ENCODE measurements around the gene MYB.
"Not testable (repeated sequence)": the region's sequence is repeated elsewhere in the genome, so short reads cannot be mapped to it uniquely, and the experiment has no call there.

MYB gene

DNA sequence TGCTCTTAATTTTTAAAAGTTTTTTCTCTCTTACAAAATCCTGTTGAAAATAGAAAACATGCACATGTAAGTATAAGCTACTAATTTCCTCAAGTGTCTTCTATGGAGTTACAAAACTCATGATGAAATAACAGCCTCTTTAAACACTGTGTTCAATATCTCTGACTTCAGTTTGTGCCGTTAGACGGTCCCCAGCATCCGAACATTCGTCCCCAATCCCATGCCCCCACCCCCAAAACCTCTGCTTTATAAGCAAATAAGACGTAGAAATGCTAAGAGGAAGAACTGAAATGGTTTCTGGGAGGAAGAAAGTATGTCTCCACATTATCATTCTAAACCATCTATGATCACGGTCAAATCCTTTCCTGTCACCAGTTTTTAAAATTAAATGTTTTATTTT lies 31.7 kb upstream of the MYB start:
- H3K4me3 ChIP-seq (ENCODE audit: low read depth, low read length): no peak overlapping the region
- CTCF ChIA-PET: interaction anchor here (2.1 to 4.6 kb wide), 2 partner anchors 10 to 275 kb away, joined by 4 to 45 read pairs; no protein-coding TSS in a partner anchor
- DNase-seq (ENCODE audit: low read depth, low spot score): no peak
- TF ChIP-seq, protein P1, sequence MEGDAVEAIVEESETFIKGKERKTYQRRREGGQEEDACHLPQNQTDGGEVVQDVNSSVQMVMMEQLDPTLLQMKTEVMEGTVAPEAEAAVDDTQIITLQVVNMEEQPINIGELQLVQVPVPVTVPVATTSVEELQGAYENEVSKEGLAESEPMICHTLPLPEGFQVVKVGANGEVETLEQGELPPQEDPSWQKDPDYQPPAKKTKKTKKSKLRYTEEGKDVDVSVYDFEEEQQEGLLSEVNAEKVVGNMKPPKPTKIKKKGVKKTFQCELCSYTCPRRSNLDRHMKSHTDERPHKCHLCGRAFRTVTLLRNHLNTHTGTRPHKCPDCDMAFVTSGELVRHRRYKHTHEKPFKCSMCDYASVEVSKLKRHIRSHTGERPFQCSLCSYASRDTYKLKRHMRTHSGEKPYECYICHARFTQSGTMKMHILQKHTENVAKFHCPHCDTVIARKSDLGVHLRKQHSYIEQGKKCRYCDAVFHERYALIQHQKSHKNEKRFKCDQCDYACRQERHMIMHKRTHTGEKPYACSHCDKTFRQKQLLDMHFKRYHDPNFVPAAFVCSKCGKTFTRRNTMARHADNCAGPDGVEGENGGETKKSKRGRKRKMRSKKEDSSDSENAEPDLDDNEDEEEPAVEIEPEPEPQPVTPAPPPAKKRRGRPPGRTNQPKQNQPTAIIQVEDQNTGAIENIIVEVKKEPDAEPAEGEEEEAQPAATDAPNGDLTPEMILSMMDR (IDR thresholded peaks at IDR 0.05; ENCODE audit: insufficient read depth, low read length, missing control alignments): no peak
- POLR2A ChIA-PET: interaction anchor here (0.5 kb wide), 1 partner anchor 10 kb away, joined by 3 read pairs; no protein-coding TSS in a partner anchor

DNA sequence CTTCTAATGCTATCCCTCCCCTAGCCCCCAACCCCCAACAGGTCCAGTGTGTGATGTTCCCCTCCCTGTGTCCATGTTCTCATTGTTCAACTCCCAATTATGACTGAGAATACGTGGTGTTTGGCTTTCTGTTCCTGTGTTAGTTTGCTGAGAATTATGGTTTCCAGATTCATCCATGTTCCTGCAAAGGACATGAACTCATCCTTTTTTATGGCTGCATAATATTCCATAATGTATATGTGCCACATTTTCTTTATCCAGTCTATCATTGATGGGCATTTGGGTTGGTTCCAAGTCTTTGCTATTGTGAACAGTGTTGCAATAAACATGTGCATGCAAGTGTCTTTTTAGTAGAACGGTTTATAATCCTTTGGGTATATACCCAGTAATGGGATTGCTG lies 30.6 kb upstream of the MYB start:
- POLR2A ChIA-PET; H3K4me3 ChIP-seq (ENCODE audit: low read depth, low read length); DNase-seq (ENCODE audit: low read depth, low spot score): not testable (repeated sequence)
- CTCF ChIA-PET: interaction anchor here (1.7 kb wide), 1 partner anchor 273 kb away, joined by 4 read pairs; no protein-coding TSS in a partner anchor

DNA sequence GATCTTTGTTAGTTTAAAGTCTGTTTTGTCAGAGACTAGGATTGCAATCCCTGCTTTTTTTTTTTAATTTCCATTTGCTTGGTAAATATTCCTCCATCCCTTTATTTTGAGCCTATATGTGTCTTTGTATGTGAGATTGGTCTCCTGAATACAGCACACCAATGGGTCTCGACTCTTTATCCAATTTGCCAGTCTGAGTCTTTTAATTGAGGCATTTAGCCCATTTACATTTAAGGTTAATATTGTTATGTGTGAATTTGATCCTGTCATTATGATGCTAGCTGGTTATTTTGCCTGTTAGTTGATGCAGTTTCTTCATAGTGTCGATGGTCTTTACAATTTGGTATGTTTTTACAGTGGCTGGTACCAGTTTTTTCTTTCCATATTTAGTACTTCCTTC lies 27.0 kb upstream of the MYB start:
- POLR2A ChIA-PET; H3K4me3 ChIP-seq (ENCODE audit: low read depth, low read length); DNase-seq (ENCODE audit: low read depth, low spot score): not testable (repeated sequence)
- CTCF ChIA-PET: interaction anchor here (1.0 kb wide), 1 partner anchor 9 kb away, joined by 3 read pairs; no protein-coding TSS in a partner anchor

DNA sequence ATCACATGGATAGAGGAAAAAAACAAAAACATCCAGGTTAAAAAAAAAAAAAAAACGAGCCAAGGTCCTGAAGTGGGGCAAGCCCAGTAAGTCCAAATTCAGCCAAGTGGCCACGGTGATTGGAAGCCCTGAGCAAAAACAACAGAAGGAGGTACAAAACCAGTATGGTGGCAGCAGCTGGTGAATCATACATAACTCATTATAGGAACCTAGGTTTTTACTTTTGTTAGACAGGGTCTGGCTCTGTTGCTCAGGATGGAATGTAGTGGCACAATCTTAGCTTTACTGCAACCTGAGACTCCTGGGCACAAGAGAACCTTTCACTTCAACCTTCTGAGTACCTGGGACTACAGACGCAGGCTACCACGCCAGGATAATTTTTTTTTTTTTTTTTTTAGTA lies 22.7 kb upstream of the MYB start:
- DNase-seq (ENCODE audit: low read depth, low spot score): no peak
- ChIA-PET POLR2A (no interaction called here), CTCF (interaction anchor here (3.2 kb wide), 1 partner anchor 14 kb away, joined by 18 read pairs; no protein-coding TSS in a partner anchor)
- no peak overlapping the region for H3K4me3 ChIP-seq (ENCODE audit: low read depth, low read length)
- TF ChIP-seq, protein P1 (IDR thresholded peaks at IDR 0.05; ENCODE audit: insufficient read depth, low read length, missing control alignments): no peak

DNA sequence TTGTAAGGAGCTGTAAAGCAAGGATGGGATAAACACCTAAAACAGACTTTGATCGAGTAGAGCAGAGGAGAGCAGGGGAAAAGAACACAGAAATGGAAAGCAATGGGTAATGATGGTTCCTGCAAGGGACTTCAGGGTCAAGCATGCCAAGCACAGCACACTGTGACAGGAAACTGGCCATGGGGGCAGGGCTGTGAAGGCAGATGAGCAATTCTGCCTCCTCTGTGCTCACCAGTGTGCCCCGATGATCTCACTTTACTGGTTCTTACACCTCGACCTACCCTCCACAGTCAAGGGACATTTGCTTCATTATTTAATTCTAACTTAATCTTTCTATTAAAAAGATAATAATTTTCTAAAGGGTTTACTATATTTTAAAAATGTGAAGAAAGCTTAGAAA lies 21.6 kb upstream of the MYB start:
- no peak for DNase-seq (ENCODE audit: low read depth, low spot score)
- CTCF ChIA-PET: interaction anchor here (0.8 to 1.7 kb wide), 3 partner anchors 11 to 16 kb away, joined by 3 to 6 read pairs (median 4); no protein-coding TSS in a partner anchor
- TF ChIP-seq, protein P1 (IDR thresholded peaks at IDR 0.05; ENCODE audit: insufficient read depth, low read length, missing control alignments): no peak
- POLR2A ChIA-PET: interaction anchor here (0.6 kb wide), 1 partner anchor 10 kb away, joined by 3 read pairs; no protein-coding TSS in a partner anchor
- no peak overlapping the region for H3K4me3 ChIP-seq (ENCODE audit: low read depth, low read length)

DNA sequence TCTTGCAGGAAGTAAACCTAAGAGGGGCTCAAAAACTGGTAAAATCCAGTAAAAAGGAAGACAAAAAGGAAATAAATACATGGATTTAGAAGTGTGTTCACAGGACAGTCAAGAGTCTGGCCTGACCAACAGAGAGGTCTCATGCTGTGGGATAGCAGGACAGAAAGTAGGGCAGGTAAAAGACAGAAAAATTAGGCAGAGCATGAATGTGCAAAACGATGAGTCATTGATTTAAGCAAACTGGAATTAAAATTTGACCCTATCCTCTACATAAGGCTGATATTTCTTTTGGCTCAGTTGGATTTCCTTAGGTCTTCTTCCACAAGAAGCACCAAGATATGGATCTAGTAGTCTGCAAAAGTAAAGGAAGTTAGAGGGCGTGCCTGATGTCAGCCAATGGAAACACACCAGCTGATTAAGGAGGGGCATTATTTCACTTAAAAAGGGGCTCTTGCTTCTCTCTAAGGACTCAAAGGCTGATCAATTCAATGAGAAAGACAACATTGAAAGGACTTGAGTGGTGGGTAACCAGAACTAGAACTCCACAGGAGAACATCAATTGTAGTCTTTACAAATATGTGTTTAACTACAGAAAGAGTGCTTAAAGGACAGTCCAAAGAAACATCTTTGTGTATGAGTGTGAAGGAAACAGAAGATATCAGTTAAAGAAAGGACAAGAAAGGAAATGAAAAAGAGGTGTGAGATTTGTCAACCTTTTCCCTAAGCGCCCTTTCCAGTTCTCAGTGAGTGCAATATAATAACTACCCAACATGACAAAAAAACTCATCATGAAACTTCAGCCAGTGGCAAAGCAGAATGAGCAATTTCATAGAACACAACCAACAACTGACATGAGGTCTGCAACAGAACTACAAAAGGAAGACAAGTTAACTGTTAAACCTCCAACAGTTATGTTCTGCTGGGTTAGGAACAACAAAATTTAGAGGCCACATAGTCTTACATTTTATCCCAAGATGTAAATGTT lies 19.4 kb upstream of the MYB start:
- DNase-seq (ENCODE audit: low read depth, low spot score): no peak
- TF ChIP-seq, protein P1 (IDR thresholded peaks at IDR 0.05; ENCODE audit: insufficient read depth, low read length, missing control alignments): no peak
- H3K4me3 ChIP-seq (ENCODE audit: low read depth, low read length): no peak overlapping the region
- ChIA-PET POLR2A (no interaction called here), CTCF (interaction anchor here (1.1 to 1.5 kb wide), 3 partner anchors 17 to 21 kb away, joined by 3 to 5 read pairs (median 4); no protein-coding TSS in a partner anchor)

All from AG04449 (cell line).